Vagina (tissue), 2 donors: Measurements from ENCODE around the gene LCMT2.

Source experiments
- CTCF ChIP-seq, 3 experiments: fragments of 450-650 bp in 2 of 3; fragments of 200-600 bp in 1 of 3; sonication (generic) in 1 of 3; IDR thresholded peaks; one replicate each; pipeline ENCODE4 v1.5.1; 2017 to 2019; ENCODE audit warnings: antibody characterized with exemption in 3 of 3, mild to moderate bottlenecking in 2 of 3, moderate library complexity in 2 of 3
- POLR2A ChIP-seq, 2 donors: fragments of 450-650 bp; IDR thresholded peaks; one replicate each; pipeline ENCODE4 v1.6.1; 2017; ENCODE audit warnings: antibody characterized with exemption in 2 of 2, mild to moderate bottlenecking in 2 of 2, moderate library complexity in 2 of 2
- POLR2AphosphoS5 ChIP-seq, 2 donors: sonication (generic); formaldehyde crosslinking; IDR thresholded peaks; one replicate each; pipeline ENCODE4 v1.9.0; 2017; ENCODE audit warnings: antibody characterized with exemption in 2 of 2, mild to moderate bottlenecking in 2 of 2, low read depth in 1 of 2; ENCODE audit not compliant: insufficient read depth in 1 of 2

DNA sequence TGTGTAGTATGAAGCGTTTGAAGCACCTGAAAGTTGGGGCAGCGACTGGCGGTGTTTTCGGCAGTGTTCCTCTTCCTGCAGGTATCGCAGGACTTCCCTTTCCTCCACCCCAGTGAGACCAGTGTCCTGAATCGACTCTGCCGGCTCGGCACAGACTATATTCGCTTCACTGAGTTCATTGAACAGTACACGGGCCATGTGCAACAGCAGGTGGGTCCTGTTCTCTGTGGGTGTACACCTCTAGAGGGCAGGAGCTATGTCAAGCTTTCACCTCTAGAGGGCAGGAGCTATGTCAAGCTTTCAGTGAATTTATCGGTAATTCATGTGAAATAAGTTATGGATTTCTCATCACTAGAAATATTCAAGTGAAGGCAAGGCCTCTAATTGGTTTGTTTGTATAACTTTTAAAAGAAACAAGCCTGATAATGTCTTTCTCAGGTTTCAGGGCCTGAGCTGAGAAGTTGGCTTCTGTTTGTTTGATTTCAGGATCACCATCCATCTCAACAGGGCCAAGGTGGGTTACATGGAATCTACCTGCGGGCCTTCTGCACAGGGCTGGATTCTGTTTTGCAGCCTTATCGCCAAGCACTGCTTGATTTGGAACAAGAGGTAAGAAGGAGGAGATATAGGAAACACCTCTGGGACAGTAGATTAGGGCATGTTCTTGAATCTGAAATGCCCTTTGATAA lies 45.8 kb upstream of the LCMT2 start:
- TF ChIP-seq CTCF (IDR thresholded peaks at IDR 0.05) (peak in 2 of 3 experiments; percentile 17 to 21), POLR2A (IDR thresholded peaks at IDR 0.05) (no peak), POLR2AphosphoS5 (IDR thresholded peaks at IDR 0.05; ENCODE audit: insufficient read depth in 1 of 2, low read depth in 1 of 2) (no peak)
